DMS153 treated with DMSO at 0.1 percent for 48 hours (cell line): Measurements from ENCODE around the gene LRP4.

ENCODE experiments used
- DNase-seq: peaks from one replicate; lab custom pipeline; 2025; ENCODE audit not compliant: unreplicated experiment; lab: John Stamatoyannopoulos, UW

LRP4 gene

DNA sequence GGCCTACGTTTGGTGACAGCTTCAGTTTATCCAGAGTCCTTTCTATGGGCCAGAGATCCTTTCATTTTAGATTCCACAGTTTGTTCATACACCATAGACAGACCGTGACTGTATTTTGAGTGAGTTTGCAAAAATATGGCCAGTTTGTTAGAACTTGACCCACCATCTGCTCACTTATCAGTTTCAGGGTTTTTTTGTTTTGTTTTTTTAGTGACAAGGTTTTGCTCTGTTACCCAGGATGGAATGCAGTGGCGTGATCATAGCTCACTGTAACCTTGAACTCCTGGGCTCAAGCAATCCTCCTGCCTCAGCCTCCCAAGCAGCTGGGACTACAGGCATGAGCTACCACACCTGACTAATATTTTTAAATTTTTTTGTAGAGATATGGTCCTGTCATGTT is 63.2 kb downstream of the LRP4 start:
- DNase-seq: no peak

- no peak for DNase-seq
Measured at GRCh38 chr11:46850829-46851380, 67.4 kb downstream of the LRP4 start.

- no peak for DNase-seq
Measured at GRCh38 chr11:46849631-46850030, 68.7 kb downstream of the LRP4 start.

DNA sequence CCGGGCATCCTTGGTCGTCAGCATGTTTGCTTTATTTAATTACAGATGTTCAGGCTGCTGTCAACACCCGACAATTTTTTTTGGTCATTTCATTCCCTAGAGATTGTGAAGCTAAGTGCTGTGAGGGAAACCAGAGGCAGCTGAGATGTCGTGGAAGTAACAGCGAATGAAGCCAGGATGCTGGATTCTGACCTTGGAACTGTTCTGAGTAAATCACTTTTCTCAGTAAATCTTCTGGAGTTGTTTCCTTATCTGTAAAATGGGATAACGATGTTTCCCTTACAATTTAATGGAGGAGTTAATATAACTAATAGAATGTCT is 71.9 kb downstream of the LRP4 start:
- peak; percentile 75 for DNase-seq

GRCh38 chr11:46845740-46846509 is 72.4 kb downstream of the LRP4 start, which contains the start of gene CKAP5:
Gene CKAP5, minus strand, starts transcription at chr11:46846280. Its CDS starts 25,049 bp downstream, at chr11:46821231.
- peak; percentile 80 for DNase-seq

- DNase-seq: no peak
Measured at GRCh38 chr11:46845440-46845739, 73.0 kb downstream of the LRP4 start.

DNA sequence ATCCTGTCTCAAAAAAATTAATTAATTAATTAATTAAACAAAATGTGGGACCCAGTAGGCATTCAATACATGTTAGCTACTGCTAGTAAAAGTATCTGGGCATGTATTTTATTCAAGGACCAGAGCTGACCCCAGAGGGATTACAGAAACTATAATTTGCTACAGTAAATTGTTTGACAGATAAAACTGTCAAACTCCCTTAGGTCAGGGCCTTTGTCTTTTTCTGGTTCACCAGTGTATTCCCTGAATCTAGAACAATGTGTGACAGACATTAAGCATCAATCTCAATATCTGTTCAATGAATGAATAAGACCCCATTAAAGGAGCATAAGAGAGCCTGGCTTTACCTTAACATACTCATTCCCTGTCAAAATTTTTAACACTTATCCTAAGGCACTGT is 78.2 kb downstream of the LRP4 start:
- no peak for DNase-seq

DNA sequence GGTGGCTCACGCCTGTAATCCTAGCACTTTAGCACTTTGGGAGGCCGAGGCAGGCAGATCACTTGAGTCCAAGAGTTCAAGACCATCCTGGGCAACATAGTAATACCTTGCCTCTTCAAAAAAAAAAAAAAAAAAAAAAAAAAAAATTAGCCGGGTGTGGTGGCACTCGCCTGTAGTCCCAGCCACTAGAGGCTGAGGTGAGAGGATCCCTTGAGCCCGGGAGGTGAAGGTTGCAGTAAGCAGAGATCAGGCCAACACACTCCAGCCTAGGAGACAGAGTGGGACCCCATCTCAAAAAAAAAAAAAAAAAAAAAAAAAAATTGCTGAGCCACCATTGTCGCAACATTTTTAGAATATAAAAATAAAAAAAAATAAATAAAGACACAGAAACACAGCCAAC is 79.8 kb downstream of the LRP4 start:
- DNase-seq: no peak

GRCh38 chr11:46837860-46838259 is 80.5 kb downstream of the LRP4 start:
- no peak for DNase-seq

GRCh38 chr11:46836870-46837269 is 81.5 kb downstream of the LRP4 start:
- no peak for DNase-seq

- no peak for DNase-seq
Measured at GRCh38 chr11:46836431-46836830, 81.9 kb downstream of the LRP4 start.

- DNase-seq: no peak
Measured at GRCh38 chr11:46835897-46836296, 82.5 kb downstream of the LRP4 start.

GRCh38 chr11:46834821-46835220 is 83.5 kb downstream of the LRP4 start:
- no peak for DNase-seq

GRCh38 chr11:46832511-46833214 is 85.7 kb downstream of the LRP4 start:
- DNase-seq: no peak

DNA sequence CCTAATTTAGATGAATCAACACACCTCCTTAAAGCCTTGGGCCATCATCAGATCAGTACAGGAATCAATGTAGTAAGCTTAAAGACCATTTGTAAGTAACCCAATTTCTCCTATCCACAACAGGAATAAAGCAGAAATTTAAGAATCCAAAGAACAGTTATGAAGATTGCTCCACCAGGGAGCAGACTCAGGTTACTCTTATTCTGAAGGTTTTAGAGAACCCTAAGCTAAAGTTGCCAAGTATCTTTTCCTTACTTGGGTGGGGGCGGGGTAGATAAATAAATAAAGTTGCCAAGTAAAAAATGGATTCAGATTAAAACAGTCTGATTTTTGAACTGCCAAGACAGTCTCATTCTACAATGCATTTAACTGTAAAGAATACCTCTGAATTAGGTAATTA is 90.4 kb downstream of the LRP4 start:
- DNase-seq: no peak

- peak; percentile 69 for DNase-seq
Measured at GRCh38 chr11:46826310-46827044, 91.9 kb downstream of the LRP4 start.

- DNase-seq: peak; percentile 1
Measured at GRCh38 chr11:46808799-46809431, 109.4 kb downstream of the LRP4 start.
